NB4 (cell line): Measurements from ENCODE around the gene MATN1.

Experiments
- CTCF ChIP-seq: IDR thresholded peaks from one replicate; pipeline ENCODE4 v1.5.1; 2012; ENCODE audit warnings: low read depth, low read length
- MAX ChIP-seq: IDR thresholded peaks from 2 replicates; pipeline ENCODE4 v1.6.1; 2011; ENCODE audit warnings: low read depth, low read length
- MYC ChIP-seq: IDR thresholded peaks from 2 replicates; pipeline ENCODE4 v1.6.1; 2011; ENCODE audit warnings: low read depth, low read length
- POLR2A ChIP-seq: IDR thresholded peaks from 2 replicates; pipeline ENCODE4 v1.6.1; 2011; ENCODE audit warnings: mild to moderate bottlenecking; ENCODE audit not compliant: insufficient read length; ENCODE audit errors: extremely low read depth

- TF ChIP-seq CTCF (no peak), MYC (no peak), POLR2A (no peak), MAX (no peak)
Observed at GRCh38 chr1:30681782-30682181, 41.6 kb downstream of the MATN1 start.
